Renal pelvis (tissue), 12 donors: ENCODE results near the gene TMEM220. TPM values are rescaled to one million over a fixed set of nuclear protein-coding genes. Genes with fewer than 3 reads are reported as not detected.

Experiments used
- DNase-seq: peaks from one replicate; pipeline ENCODE4 v3.0.0-alpha.2; 2013
- long read RNA-seq, 16 experiments: transcript quantifications; one replicate each; lab custom pipeline, GENCODE V29; 2026
- polyA plus RNA-seq, 3 donors: library from polyadenylated mRNA; unstranded; fragments of 120-200 nt; gene quantifications; one replicate each; pipeline ENCODE4 v1.2.1, GENCODE V29; 2013; ENCODE audit not compliant: insufficient read length in 3 of 3

The TMEM220 gene
- polyA plus RNA-seq: 10 to 100 TPM in 2 of 3 donors, 1 to 10 TPM in 1; 8.4 to 16.4 (median 13.2) TPM
- long read RNA-seq, donor 1, transcript TMEM220-201 (6 exons, 3,106 nt): major isoform, 7 of 7 reads
- long read RNA-seq, donor 1, partial matches to known transcripts: 0 of 7 reads
- long read RNA-seq, donor 1, other reads (novel, unspliced or antisense): 0 of 7 reads
- long read RNA-seq, donor 2, partial matches to known transcripts: 11 of 20 reads
- long read RNA-seq, donor 2, other reads (novel, unspliced or antisense): 6 of 20 reads
- long read RNA-seq, donor 3, partial matches to known transcripts: 19 of 23 reads
- long read RNA-seq, donor 3, other reads (novel, unspliced or antisense): 0 of 23 reads
- long read RNA-seq, donor 4, partial matches to known transcripts: 6 of 11 reads
- long read RNA-seq, donor 4, other reads (novel, unspliced or antisense): 0 of 11 reads
- long read RNA-seq, donor 5, partial matches to known transcripts: 0 of 3 reads
- long read RNA-seq, donor 5, other reads (novel, unspliced or antisense): 0 of 3 reads
- long read RNA-seq, donor 6, partial matches to known transcripts: 0 of 6 reads
- long read RNA-seq, donor 6, other reads (novel, unspliced or antisense): 0 of 6 reads
- long read RNA-seq, donor 7, partial matches to known transcripts: 0 of 2 reads
- long read RNA-seq, donor 7, other reads (novel, unspliced or antisense): 0 of 2 reads
- long read RNA-seq, donor 8, partial matches to known transcripts: 0 of 2 reads
- long read RNA-seq, donor 8, other reads (novel, unspliced or antisense): 0 of 2 reads
- long read RNA-seq, donor 9, partial matches to known transcripts: 0 of 7 reads
- long read RNA-seq, donor 9, other reads (novel, unspliced or antisense): 0 of 7 reads
- long read RNA-seq, donor 10, partial matches to known transcripts: 0 of 5 reads
- long read RNA-seq, donor 10, other reads (novel, unspliced or antisense): 0 of 5 reads
- long read RNA-seq, donor 11, partial matches to known transcripts: 0 of 2 reads
- long read RNA-seq, donor 11, other reads (novel, unspliced or antisense): 0 of 2 reads
- long read RNA-seq, donor 12, transcript TMEM220-201 (6 exons, 3,106 nt): major isoform, 5 of 5 reads
- long read RNA-seq, donor 12, partial matches to known transcripts: 0 of 5 reads
- long read RNA-seq, donor 12, other reads (novel, unspliced or antisense): 0 of 5 reads
- long read RNA-seq, donor 13, partial matches to known transcripts: 0 of 1 reads
- long read RNA-seq, donor 13, other reads (novel, unspliced or antisense): 0 of 1 reads
- long read RNA-seq, donor 14: 0 reads
- long read RNA-seq, donor 15: 0 reads
- long read RNA-seq, donor 16, transcript TMEM220-201 (6 exons, 3,106 nt): major isoform, 5 of 5 reads
- long read RNA-seq, donor 16, partial matches to known transcripts: 0 of 5 reads
- long read RNA-seq, donor 16, other reads (novel, unspliced or antisense): 0 of 5 reads

DNA sequence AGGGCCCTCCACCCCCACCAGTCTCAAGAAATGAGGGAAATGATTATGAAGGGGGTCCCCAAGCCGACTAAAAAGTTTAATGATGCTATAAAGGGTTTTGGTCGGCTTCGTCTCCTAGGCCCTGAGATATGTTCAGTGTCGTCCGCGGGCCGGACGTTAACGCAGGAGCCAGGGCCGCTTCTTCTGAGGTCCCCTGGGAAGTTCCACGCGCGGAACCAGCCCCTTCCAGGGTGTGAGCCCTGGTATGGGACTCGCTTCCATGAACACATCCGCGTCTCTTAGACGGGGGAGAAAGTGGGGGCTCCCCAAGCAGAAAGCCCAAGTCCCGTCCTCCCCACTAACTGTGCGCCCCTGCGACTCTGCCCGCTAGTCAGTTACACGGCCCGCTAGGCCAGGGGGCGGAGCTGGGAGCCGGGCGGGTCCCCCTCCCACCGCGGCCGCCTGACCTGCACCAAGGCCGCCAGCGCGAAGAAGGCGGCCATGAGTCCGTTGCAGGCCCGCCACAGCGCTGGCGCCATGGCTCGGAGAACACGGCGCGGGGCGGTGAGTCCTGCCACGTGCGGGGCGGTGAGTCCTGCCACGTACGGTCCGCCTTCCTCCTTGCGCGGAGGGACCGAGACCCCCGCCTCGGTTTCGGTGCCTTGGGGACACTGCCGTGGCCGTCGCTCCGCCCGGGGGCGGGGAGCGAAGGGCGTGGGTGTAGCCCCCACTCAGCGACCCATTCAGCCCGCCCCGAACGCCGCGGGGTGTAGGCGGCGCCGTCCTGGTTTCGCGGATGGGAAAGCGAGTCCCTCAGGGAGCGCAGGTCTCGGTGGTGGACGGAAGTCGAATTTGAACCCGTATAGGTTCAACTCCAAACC is at the start of gene TMEM220:
Gene TMEM220, minus strand, starts transcription at position 690 of the 860 bp plus-strand sequence. Its CDS starts 172 bp downstream, at position 518.
- DNase-seq: peak; percentile 79

DNA sequence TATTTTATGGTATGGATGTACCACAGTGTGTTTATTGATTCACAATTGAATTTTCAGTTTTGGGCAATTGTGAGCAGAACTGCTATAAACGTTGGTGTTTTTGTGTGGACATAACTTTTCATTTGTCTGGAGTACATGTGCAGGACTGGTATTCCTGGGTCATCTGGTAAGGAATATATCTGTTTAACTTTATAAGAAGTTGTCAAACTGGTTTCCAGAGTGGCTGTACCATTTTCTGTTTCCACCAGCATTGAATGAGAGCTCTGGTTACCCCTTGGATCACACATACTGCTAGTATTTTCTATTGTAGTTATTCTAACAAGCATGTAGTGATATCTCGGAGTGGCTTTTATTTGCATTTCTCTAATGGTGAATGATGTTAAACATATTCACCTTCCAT is 49.8 kb upstream of the TMEM220 start:
- no peak for DNase-seq

- no peak for DNase-seq
These were observed 48.1 kb upstream of the TMEM220 start for GRCh38 chr17:10777890-10778289.

DNA sequence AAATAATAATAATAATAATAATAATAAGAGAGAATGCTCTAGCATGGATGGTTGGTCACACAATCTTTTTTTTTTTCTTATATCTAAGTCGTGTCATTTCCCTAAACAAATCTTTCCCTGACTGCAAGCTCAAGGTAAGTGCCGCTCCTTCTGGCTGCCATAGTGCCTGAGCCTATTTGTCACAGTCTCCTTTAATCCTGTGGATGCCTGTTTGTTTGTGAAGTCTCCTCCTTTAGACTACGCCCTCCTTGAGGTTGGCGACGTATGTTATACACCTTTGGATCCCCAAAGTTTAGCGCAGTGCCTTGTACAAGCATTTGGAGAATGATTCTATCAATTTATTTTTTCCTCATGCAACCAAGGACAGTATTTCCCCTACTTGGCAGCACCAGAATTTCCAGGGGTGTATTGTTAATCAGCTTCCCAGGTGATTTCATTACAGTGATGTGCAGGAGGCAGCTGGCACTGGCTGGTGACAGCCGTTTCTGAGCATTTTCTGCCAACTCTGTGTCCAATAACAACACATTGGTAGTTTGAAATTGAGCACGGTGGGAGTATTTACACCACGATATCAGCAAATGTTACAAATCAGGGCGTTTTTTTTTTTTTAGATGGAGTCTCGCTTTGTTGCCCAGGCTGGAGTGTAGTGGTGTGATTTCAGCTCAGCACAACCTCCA is 47.4 kb upstream of the TMEM220 start:
- no peak for DNase-seq

- no peak for DNase-seq
These were observed 46.6 kb upstream of the TMEM220 start for GRCh38 chr17:10776381-10776780.

GRCh38 chr17:10775740-10776356 is 46.0 kb upstream of the TMEM220 start:
- DNase-seq: no peak

- no peak for DNase-seq
These were observed 45.2 kb upstream of the TMEM220 start for GRCh38 chr17:10775058-10775457.

DNA sequence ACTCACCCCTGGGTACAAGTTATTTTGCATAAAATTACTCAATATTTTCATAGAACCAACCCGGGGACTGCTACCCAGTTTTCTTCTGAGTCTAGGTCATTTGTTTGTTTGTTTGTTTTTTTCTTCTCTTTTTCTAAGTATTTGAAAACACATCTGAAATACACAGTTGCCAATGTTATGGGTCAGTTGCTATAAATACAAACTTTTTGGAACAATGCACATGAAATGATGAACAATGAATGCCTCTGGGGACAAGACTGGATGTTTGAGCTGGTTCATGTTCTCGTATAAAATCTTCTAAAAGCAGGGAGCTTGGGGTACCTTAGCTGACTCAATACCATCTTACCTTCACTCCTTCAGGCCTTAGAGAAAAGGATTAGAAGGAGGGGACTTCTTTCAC is 43.6 kb upstream of the TMEM220 start:
- no peak for DNase-seq

- DNase-seq: peak; percentile 63
These were observed 42.9 kb upstream of the TMEM220 start for GRCh38 chr17:10772425-10773380.

- DNase-seq: no peak
These were observed 41.3 kb upstream of the TMEM220 start for GRCh38 chr17:10771148-10771547.

GRCh38 chr17:10769840-10770239 is 40.0 kb upstream of the TMEM220 start:
- no peak for DNase-seq

DNA sequence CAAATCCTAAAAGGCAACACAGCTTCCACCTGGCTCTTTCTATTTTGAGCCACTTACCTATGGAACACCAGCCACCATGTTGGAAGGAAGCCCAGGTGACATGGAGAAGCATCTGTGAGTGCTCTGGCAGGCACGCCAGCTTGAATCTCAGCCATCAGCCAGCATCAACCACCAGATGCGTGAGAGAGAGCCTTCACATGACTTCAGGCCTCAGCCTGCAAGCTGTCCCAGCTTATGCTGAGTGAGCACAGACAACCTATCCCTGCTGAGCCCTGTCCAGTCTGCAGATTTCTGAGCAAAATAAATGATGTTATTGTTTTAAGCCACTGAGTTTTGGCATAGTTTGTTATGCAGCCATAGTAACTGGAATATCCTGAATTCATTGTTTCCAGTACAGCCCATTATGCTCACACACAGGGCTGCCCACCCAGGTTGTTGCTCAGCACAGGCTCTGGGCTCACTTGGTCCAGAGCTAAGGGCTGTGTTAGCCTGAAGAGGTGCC is 39.0 kb upstream of the TMEM220 start:
- no peak for DNase-seq

- DNase-seq: no peak
These were observed 37.4 kb upstream of the TMEM220 start for GRCh38 chr17:10767232-10767631.

DNA sequence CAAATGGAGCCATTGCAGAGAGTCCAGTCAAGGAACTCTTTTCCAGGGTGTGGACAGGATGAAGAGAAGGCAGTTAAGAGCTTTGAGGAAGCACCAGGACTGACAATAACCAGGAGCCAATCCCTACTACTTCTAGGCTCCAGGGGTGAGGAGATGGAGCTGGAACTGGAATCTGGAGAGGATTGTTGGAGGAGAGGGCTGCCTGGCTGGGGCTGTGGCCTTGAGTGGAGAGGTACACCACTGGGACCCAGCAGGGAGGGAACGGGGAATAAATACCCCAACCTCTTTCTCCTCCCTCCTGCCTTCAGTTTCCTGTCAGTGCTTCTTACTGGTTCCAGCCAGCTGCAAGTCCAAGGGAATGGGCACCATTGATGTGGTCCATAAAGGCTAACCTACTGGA is 32.2 kb upstream of the TMEM220 start:
- no peak for DNase-seq

GRCh38 chr17:10761281-10761680 is 31.5 kb upstream of the TMEM220 start:
- no peak for DNase-seq

GRCh38 chr17:10758062-10758461 is 28.2 kb upstream of the TMEM220 start:
- no peak for DNase-seq

GRCh38 chr17:10757647-10758046 is 27.8 kb upstream of the TMEM220 start:
- DNase-seq: no peak

DNA sequence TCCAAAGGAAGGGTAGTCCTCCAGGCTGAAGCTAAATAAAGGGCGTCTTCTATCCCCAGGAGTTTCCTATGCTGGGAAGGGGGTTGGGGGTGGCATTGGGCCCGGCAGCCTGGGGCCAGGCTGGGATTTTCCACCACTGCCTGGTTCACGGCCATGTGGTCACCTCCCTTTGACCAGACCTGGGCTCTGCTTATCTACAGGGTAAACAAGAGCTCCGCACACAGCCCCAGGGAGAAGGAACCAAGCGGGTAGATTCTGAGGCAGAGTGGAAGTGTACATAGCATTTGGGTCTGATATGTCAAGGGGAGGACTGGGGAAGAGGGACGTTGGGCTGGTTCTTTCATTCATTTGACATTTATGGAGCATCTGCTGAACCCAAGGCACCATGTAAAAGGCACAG is 27.2 kb upstream of the TMEM220 start:
- no peak for DNase-seq
